Epidermal melanocyte (primary cell): Measurements from ENCODE around the gene PPM1L.

ENCODE experiments used
- DNase-seq: peaks from one replicate; pipeline ENCODE4 v3.0.0; 2011; ENCODE audit warnings: low spot score; ENCODE audit not compliant: insufficient read length

The PPM1L gene

DNA sequence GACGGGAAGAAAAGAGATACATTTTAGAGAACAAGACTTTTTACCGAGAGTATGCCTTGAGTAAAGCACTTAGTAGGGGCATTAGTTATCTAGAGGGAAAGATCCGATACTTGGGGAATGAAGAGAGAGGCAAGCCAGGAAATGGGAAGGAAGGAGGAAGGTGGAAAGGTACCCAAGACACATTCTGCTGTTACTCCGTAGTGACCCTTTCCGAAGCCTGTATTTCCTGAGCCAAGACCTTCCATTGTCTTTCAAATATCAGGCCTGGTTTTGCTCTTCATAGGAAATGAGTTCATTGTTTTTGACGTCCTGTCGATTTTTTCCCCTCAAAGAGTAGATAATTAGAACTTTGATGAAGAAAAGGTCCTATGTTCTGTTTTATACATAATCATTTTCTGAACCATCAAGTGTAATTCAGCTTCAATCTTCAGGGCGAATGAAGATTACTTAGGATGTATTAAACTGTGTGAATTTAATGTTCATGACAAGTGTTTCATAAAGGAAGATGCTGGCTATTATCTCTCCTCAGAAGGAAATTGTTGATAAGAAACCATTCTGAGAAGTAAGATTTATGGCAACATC, 95.7 kb downstream of the PPM1L start:
- no peak for DNase-seq

DNA sequence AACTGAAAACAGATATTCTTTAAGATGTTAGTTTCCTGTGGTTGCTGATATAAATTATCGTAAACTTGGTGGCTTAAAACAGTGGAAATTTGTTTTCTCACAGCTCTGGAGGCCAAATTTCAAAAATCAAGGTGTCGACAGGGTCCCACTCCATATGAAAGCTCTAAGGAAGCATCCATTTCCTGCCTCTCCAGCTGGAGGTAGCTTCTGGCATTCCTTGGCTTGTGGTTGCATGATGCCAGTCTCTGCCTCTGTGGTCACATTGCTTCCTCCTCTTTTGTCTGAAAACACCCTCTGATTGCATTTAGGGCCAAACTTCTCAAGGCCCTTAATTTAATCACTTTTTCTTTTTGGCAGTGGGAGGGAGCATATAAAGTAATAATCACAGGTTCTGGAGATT, 96.8 kb downstream of the PPM1L start:
- DNase-seq = no peak

DNA sequence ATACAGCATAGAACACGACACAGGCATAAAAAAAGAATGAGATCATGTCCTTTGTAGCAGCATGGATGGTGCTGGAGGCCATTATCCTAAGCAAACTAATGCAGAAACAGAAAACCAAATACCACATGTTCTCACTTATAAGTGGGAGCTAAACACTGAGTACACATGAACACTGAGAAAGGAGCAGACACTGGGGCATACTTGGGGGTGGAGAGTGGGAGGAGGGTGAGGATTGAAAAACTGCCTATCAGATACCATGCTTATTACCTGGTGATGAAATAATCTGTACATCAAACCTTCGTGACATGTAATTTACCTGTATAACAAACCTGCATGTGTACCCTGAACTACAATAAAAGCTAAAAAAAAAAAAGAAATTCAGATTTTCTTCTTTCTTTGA, 100.4 kb downstream of the PPM1L start:
- DNase-seq = no peak

DNA sequence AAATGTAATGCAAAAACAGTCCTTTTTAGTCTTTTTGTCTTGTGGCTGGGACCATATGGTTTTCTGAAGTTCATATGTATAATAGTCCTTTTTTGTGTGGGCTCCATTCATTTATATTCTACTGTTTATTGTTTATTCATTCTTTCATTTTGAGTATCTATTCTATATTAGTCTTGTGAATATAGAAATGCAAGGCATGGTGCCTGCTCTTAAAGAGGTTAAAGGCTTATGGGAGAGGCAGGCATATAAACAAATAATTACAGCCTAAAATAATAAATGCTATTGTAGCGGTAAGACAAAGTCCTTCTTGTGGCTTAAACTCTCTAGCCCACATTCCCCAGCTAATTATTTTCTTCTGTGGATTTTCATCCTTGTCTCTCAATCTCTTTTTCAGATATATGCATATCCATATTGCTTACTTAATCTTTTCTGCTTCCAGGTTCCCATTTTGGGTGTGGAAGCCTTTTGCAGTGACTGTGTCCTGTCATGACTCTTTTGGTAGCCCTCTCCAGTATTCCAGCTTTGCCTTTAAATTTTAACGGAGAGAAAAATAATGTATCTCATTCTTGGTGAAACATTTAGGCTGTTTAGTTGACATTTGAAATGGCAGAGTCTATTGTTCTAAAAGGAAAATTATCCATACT, 101.6 kb downstream of the PPM1L start:
- DNase-seq = no peak

DNA sequence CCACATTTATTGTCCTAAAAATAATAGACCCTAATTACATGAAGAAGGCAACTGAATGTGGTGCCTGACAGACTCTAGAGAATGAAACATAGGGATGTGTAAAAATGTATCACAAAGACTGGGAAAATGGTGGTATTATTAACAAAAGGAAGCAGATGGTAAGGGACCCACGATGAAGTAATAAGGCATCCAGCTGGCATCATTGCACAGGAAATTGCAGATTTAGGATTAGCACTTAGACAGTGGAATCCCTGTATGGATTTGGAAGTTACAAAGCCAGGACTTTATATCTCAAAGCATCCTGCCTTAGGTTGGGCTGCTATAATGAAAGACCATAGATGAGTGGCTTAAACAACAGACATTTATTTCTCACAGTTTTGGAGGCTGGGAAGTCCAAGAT, 104.3 kb downstream of the PPM1L start:
- DNase-seq = no peak

DNA sequence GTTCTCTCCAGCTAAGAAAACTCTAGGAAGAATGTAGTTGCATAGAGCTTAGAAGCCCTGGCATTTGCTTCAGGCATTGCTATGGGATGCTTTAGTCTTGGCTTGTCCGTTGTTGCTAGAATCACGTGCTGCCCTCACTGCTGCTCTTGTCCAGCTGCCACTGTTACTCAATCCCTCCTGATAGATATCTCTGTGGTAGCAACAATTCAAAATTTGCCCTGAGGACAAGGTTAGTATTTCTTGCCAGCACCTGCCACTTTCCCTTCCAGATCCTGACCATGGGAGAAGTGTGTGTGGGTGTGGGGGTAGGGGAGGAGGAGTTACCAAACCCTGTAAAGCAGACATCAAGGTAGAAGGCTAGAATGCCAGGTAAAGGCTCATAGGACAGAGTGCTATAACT, 113.8 kb downstream of the PPM1L start:
- no peak for DNase-seq

DNA sequence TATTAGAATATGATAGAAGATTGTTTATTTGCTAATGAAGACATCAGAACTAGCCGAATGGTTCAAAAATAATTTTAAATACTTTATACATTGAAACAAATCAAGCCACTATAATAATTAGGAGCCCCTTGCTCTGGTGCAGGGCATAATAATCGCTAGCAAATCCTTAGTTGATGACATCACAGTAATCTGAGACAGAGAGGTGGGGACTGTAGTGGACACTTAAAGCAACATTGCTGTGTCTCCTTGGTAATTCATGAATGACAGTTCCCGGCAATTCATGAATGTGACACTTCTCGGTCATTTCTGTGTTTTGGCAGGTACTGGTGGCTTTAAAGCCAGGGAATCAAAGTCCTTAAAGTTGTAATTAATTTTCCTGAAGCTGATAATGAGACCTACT, 114.3 kb downstream of the PPM1L start:
- DNase-seq = no peak

DNA sequence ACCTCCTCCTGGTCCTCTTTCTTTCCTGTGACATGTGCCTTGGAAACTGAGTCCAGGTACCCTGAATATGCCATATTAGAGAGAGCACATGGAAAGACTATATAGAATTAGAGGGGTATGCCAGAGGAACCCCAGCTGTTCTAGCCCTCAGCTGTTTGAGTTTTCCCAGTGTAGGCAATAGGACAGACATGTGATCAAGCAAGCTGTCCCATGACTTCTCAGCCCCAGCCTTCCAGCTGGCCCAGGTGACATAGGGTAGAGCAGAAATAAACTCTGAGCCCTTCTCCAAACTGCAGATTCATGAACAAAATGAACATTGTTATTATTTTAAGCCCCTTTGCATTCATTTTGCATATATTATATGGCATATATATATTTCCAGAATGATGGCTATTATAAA, 118.7 kb downstream of the PPM1L start:
- DNase-seq = no peak

DNA sequence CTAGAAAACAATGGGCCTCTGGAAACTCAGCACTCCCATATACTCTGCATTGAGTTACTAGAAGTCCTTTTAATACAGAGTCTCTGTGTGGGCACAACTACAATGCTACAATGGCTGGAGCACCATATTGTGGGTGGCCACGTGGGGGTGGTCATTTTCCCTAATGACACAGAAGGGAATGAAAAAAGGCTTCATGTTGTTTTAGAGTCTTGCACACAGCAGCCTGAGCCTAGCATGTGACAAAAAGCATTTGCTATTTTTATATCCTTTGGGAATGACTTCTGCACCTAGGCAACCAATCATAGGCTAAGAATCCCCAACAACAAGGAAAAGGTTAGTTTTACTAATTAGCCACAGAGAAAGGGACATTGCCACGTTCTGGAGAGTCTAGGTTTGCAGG, 120.6 kb downstream of the PPM1L start:
- no peak for DNase-seq

DNA sequence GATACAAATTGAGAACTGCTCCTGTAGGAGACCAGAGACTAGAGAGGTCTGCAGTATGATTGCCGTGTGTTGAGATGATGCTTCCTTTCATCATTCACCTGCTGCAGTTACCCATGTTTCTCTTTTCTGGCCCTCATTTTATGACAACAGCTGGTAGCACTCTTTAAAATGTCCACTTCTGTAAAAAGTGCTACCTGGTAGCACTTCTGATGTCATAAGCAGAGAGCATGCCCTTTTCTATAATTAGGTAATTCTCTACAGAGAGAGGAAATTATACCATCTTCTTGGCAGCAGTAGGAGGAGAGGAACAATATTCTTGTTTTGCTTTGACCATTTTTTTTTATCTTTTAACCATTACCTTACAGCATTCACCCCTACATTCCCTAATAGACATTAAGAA, 123.8 kb downstream of the PPM1L start:
- DNase-seq = no peak

DNA sequence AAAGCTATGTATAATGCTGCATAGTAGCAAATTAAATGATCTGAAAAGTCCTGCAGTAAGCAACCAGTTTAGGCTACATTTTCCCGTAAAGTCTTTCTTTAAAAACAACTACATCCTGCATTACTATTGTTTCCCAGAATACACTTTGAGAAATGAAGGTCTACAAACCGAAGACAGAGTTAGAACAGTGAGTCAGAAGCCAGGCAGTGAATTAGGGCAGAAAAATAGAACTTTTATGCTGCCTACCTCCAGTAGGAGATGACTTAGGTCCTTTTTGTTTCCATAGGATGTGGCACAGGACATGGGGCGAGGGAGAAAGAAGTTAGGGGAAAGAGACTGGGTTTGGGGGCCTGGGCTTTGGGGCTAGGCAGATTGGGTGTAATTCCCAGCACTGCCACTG, 127.3 kb downstream of the PPM1L start:
- DNase-seq = no peak

DNA sequence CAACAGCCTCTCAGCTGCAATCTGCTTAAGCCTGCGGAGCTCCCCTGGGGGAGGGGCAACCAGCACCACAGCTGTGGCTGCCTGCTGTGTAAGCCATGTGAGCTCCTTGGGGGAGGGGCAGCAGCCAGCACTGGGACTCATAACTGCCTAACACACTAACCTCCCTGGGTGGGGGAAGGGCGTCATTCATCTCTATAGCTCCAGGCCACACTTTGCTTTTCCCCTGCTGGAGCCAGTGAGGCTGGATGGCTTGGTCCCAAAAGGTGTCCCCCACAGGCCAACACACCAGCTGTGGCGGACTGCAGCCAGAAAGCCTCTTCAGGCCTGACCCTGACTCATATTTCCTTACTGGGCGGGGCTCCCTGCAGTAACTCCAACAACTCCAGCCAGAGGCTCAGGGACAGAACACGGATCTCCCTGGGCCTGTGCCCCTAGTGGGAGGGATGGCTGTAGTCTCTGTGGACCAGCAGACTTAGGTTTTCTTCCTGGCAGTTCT, 129.8 kb downstream of the PPM1L start:
- no peak for DNase-seq

DNA sequence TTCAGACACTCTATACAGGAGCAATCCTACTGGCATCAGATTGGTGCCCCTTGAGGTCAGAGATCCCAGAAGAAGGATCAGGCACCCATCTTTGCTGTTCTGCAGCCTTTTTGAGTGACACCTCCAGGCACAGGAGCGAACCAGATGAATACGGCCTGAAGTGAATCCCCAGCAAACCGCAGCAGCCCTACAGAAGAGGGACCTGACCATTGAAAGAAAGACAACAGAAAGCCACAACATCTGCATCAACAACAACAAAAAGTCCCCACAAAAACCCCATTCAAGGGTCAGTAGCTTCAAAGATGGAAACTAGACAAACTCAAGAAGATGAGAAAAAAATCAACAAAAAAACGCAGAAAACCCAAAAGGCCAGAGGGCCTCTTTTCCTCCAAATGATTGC, 130.4 kb downstream of the PPM1L start:
- no peak for DNase-seq

DNA sequence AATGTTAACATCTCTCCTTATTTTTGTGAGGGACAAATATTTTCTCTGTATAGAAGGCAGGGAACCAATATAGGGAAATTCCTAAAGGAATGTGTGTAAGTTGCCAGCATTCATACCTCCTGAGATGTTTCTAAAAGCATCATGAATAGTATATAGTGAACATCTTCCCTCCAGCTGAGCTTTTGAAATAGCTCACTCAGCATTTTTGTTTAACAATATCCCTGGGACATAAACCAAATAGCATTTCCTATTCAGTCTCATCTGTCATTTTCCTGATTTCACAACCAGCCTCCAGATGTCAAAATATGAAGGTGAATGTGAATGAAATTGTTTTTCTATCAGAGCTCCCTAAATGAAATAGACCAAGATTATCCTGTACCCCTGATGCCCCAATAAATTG, 137.2 kb downstream of the PPM1L start:
- DNase-seq = no peak

DNA sequence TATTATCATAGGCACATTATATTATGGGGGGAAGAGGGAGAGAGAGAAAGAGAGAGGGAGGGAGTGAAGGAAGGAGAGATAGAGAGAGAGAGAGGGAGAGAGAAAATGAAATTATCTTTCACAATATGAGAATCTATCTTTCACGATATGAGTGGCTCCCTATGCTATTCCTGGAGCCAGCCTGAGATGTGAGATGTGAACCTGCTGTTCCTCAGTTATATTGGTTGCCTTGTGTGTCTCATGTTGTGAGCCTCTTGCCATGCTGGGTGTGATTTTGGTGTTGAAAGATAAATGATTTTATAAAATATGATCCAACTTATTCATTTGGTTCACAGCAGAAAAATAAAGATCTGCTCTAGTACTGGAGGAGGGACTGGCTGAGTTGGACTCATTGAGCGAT, 148.7 kb downstream of the PPM1L start:
- DNase-seq = no peak

DNA sequence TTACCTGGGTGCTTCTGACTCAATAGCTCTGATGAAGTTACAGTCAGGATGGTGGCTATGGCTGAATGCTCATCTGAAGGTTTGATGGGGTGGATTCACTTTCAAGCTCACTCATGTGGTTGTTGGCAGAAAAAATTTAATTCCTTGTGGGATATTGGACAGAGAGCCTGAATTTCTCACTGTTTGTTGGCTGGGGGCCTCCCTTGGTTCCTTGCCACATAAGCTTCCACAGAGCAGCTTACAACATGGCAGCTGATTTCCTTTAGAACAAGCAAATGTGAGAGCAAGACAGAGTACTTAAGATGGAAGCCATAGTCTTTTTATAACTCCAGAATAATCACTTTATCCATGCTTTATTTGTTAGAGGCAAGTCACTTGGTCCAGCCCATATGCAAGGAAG, 150.6 kb downstream of the PPM1L start:
- DNase-seq = no peak

DNA sequence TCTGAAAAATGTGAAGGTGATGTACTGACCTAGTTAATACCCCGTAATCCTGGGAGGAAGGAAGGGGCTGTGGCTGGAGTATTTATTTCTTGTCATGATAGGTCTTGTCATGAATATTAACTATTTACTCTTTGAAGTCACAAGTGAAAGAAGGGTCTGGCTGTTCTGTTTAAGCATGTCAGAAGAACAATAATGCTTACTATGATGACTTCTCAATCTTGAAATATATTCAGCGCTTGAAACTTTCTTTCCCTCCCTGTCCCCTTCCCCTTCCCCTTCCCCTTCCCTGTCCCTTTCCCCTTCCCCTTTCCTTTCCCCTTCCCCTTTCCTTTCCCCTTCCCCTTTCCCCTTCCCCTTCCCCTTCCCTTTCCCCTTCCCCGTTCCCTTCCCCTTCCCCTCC, 153.9 kb downstream of the PPM1L start:
- DNase-seq = no peak

DNA sequence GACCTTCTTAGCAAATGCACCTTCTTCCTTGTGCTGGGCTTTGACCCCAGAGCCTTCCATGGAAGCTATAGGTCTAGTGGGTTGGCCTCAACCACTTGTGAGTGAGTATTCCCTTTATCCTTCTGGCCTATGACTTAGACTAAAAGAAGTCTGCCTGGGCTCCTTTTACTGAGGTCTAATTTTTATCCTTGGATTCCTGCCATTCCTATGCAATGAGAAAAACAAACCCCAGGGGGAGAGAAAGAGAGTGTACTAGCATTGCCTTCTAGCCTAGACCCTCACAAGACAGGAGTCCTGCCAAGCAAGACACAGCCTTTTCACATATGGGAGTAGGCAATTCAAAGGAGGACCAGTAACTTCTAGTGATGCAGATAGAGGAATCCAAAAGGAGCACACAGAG, 155.4 kb downstream of the PPM1L start:
- no peak for DNase-seq

DNA sequence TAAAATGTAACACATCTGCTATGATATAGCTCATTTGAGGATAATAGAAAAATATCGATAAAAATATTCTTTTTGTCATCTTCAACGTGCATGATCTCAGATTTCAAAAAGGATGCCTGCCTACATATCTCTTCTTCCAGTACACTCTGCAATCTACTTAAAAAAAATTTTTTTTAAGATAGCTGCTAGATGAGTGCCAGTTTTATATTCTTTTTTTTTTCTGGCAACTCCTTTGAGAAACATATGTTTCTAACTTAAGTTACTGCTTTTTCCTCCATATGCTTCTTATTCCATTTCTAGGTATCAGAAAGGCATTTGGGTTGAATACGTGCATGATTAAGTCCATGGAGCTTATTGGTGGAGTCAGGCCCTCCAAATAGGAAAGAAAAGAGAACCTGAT, 160.4 kb downstream of the PPM1L start:
- DNase-seq = no peak

DNA sequence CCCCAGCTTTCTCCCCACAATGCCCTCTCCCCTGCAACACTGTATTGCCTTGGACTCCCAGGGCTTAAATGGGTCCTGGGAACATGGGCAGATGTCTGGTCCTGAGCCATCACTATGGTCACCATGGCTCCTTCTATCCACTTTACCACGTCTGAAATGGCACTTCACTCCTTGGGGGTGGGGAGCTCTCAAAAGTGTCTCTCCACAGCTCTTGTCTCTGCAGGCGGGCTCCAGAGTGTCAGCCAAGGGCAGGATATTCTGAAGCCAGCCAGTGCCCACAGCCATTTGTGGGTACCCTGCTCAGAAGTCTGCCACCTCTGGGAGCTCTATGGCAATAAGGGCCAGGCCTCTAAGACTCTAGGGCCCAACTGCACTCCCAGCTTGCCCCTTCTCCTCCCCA, 163.9 kb downstream of the PPM1L start:
- DNase-seq = no peak

DNA sequence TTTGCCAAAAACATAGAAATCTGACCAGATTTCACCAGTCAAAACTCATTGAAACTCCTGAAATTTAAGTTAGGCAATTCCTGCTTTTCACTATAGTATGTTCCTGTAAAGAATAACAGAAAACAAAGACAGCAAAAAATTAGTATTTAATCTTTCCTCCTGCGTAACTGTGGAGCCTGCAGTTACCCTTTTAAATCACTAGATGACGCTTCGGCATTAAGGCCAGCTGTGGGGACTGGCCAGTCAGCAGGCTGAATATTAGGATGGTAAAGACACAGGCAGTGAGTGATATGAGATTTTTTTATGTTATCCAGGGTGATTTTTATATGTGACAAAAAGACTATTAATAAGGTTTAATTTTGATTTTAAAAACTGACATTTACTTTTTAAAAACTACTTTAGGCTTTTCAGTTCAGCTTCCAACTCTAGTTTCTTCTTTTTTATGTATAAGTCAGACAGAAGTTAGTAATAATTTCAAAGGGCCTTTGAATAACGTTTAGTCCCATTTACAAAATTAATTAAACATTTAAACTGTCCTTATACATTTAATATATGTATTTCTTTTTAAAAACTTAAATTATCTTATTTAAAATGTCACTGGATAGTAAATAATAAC, 165.1 kb downstream of the PPM1L start:
- peak; percentile 60 for DNase-seq

DNA sequence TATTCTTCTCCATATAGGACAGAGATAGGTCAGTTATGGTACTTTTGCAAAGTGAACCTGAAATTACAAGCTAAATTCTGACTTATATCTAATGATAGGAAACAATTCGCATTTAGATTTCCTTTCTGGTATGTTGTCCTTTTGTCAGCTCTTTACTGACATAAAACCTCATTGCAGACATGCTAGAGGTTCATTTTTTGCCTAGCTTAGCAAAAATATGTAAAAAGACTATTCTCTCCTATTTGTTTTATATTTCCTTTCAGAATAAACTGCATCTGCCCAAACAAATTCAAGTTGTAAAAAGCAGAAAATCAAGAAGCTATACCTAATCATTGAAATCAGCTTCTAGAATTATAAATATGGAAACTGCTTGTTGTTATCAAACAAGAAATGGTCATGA, 168.7 kb downstream of the PPM1L start:
- DNase-seq = no peak

DNA sequence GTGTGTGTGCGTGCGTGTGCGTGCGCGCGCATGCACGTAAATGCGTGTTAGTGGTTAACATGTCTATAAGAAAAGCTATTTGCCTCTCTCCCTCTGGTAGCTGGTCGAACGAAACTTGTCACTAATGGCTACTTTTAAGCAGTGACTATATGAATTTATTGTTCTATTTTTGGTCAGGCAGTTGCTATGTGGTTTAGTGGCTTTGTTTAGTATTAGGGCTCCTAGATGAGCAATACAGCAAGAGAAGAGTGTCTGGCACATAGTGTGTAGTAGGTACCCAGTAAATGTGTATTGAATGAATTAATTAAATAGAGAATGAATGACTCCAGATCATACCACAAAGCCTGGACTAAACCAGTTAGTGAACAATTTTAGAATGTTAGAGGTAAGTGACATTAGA, 171.6 kb downstream of the PPM1L start:
- DNase-seq = no peak
